Measurements from ENCODE around the gene LRRC32.

Gene LRRC32

GRCh38 chr11:76666408-76666807 is 4.1 kb downstream of the LRRC32 start:
- Histone ChIP-seq H3K27ac (ENCODE audit: low read depth, low read length) (no peak overlapping the region), H3K9ac (ENCODE audit: low read length) (no peak overlapping the region), H3K36me3 (ENCODE audit: low read length) (no peaks in the 10 kb centered on the region), H4K20me1 (ENCODE audit: low read depth, low read length) (no peaks in the 10 kb centered on the region), H3K9me2 (replicated peaks; ENCODE audit: insufficient read depth, low read length) (no peaks in the 10 kb centered on the region), H3K4me2 (ENCODE audit: low read depth, low read length, poor library complexity, severe bottlenecking) (no peak overlapping the region), H3K4me3 (ENCODE audit: insufficient read depth, low read length, poor library complexity, severe bottlenecking) (no peak overlapping the region), H3K27me3 (ENCODE audit: low read length) (no peaks in the 10 kb centered on the region), H2AFZ (ENCODE audit: low read depth, low read length, severe bottlenecking) (no peak overlapping the region), H3F3A (ENCODE audit: insufficient read depth) (peaks cover 5% of the 10 kb centered on the region), H3K9me3 (ENCODE audit: insufficient read depth, low read length) (no peaks in the 10 kb centered on the region), H3K79me2 (ENCODE audit: insufficient read depth, low read length) (no peaks in the 10 kb centered on the region)
- no peak for TF ChIP-seq EZH2phosphoT487 (conservative IDR thresholded peaks at IDR 0.05; ENCODE audit: low read length)
- TF ChIP-seq, protein P1, sequence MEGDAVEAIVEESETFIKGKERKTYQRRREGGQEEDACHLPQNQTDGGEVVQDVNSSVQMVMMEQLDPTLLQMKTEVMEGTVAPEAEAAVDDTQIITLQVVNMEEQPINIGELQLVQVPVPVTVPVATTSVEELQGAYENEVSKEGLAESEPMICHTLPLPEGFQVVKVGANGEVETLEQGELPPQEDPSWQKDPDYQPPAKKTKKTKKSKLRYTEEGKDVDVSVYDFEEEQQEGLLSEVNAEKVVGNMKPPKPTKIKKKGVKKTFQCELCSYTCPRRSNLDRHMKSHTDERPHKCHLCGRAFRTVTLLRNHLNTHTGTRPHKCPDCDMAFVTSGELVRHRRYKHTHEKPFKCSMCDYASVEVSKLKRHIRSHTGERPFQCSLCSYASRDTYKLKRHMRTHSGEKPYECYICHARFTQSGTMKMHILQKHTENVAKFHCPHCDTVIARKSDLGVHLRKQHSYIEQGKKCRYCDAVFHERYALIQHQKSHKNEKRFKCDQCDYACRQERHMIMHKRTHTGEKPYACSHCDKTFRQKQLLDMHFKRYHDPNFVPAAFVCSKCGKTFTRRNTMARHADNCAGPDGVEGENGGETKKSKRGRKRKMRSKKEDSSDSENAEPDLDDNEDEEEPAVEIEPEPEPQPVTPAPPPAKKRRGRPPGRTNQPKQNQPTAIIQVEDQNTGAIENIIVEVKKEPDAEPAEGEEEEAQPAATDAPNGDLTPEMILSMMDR (IDR thresholded peaks at IDR 0.05; ENCODE audit: insufficient read depth, low read length, poor library complexity, severe bottlenecking) = no peak

GRCh38 chr11:76665921-76666351 is 4.6 kb downstream of the LRRC32 start:
- no peak for TF ChIP-seq EZH2phosphoT487 (conservative IDR thresholded peaks at IDR 0.05; ENCODE audit: low read length)
- TF ChIP-seq, protein P1 (IDR thresholded peaks at IDR 0.05; ENCODE audit: insufficient read depth, low read length, poor library complexity, severe bottlenecking) = no peak
- Histone ChIP-seq H3K36me3 (ENCODE audit: low read length) (no peaks in the 10 kb centered on the region), H2AFZ (ENCODE audit: low read depth, low read length, severe bottlenecking) (no peak overlapping the region), H3K4me3 (ENCODE audit: insufficient read depth, low read length, poor library complexity, severe bottlenecking) (no peak overlapping the region), H3K9ac (ENCODE audit: low read length) (no peak overlapping the region), H3F3A (ENCODE audit: insufficient read depth) (no peaks in the 10 kb centered on the region; the same call in 1 of the 2 replicates), H3K27ac (ENCODE audit: low read depth, low read length) (no peak overlapping the region), H4K20me1 (ENCODE audit: low read depth, low read length) (no peaks in the 10 kb centered on the region), H3K27me3 (ENCODE audit: low read length) (no peaks in the 10 kb centered on the region), H3K9me3 (ENCODE audit: insufficient read depth, low read length) (no peaks in the 10 kb centered on the region), H3K79me2 (ENCODE audit: insufficient read depth, low read length) (no peaks in the 10 kb centered on the region), H3K4me2 (ENCODE audit: low read depth, low read length, poor library complexity, severe bottlenecking) (no peak overlapping the region), H3K9me2 (replicated peaks; ENCODE audit: insufficient read depth, low read length) (no peaks in the 10 kb centered on the region)

- no peak overlapping the region for H3K27ac ChIP-seq (ENCODE audit: low read depth, low read length)
- no peak overlapping the region for H3K9ac ChIP-seq (ENCODE audit: low read length)
- no peak overlapping the region for H3K4me3 ChIP-seq (ENCODE audit: insufficient read depth, low read length, poor library complexity, severe bottlenecking)
- H3K27me3 ChIP-seq (ENCODE audit: low read length) = no peaks in the 10 kb centered on the region
- H3F3A ChIP-seq (ENCODE audit: insufficient read depth) = no peaks in the 10 kb centered on the region
- no peaks in the 10 kb centered on the region for H4K20me1 ChIP-seq (ENCODE audit: low read depth, low read length)
- no peak overlapping the region for H2AFZ ChIP-seq (ENCODE audit: low read depth, low read length, severe bottlenecking)
- no peaks in the 10 kb centered on the region for H3K79me2 ChIP-seq (ENCODE audit: insufficient read depth, low read length)
- no peak overlapping the region for H3K4me2 ChIP-seq (ENCODE audit: low read depth, low read length, poor library complexity, severe bottlenecking)
- TF ChIP-seq, protein P1 (IDR thresholded peaks at IDR 0.05; ENCODE audit: insufficient read depth, low read length, poor library complexity, severe bottlenecking) = no peak
- no peak for TF ChIP-seq EZH2phosphoT487 (conservative IDR thresholded peaks at IDR 0.05; ENCODE audit: low read length)
- H3K9me2 ChIP-seq (replicated peaks; ENCODE audit: insufficient read depth, low read length) = no peaks in the 10 kb centered on the region
- H3K9me3 ChIP-seq (ENCODE audit: insufficient read depth, low read length) = no peaks in the 10 kb centered on the region
- no peaks in the 10 kb centered on the region for H3K36me3 ChIP-seq (ENCODE audit: low read length)
Observed at GRCh38 chr11:76665172-76665571, 5.4 kb downstream of the LRRC32 start.
